Right ventricle myocardium inferior (tissue), 1 donor: Measurements from ENCODE around the gene FBXL7. TPM values are rescaled to one million over a fixed set of nuclear protein-coding genes. Genes with fewer than 3 reads are reported as not detected.
A peak's percentile ranks its signal among the peaks of the same experiment; 100 is the strongest.

ENCODE experiments used
- ATAC-seq: fragments of 200-7000 bp; cut with Tn5 transposase; one replicate; pipeline ENCODE4 v1.9.1; 2020; ENCODE audit warnings: mild to moderate bottlenecking, moderate library complexity
- DNase-seq: peaks from one replicate; pipeline ENCODE4 v3.0.0; 2021; ENCODE audit errors: missing footprints
- intact Hi-C: fragments of 100-400 bp; cut with DNase I; formaldehyde crosslinking; loops from one replicate; pipeline ENCODE4 v1.11.0; 2022
- total RNA-seq: library from RNA; stranded (reverse); fragmentation: NEBNext Ultra II Directional; extraction: Animal tissue kit (Norgen Biotek cat#: 25700); gene quantifications from one replicate; pipeline ENCODE4 v1.2.1, GENCODE V29; 2021
- donor health status: DM: no; HTN: yes; CAD: no; lungs with severe emphysema.

The FBXL7 gene
- total RNA-seq, 1 donor from 2014 or later = 17.8 TPM

GRCh38 chr5:15598294-15598902, 98.4 kb downstream of the FBXL7 start:
- ATAC-seq = no peak
- DNase-seq = no peak
- intact Hi-C loops = no loop called here

- ATAC-seq (no peak), DNase-seq (no peak)
- intact Hi-C loops = no loop called here
Observed at GRCh38 chr5:15600035-15600434, 100.1 kb downstream of the FBXL7 start.

GRCh38 chr5:15601274-15601673, 101.3 kb downstream of the FBXL7 start:
- intact Hi-C loops = no loop called here
- ATAC-seq = peak; percentile 32

GRCh38 chr5:15601853-15602252, 101.9 kb downstream of the FBXL7 start:
- no peak for DNase-seq
- ATAC-seq = no peak
- intact Hi-C loops = no loop called here

More at GRCh38 chr5:15601274-15601673, 101.3 kb downstream of the FBXL7 start:
- no peak for DNase-seq

- intact Hi-C loops = no loop called here
- no peak for DNase-seq
- no peak for ATAC-seq
Observed at GRCh38 chr5:15604986-15605385, 105.0 kb downstream of the FBXL7 start.

- ATAC-seq = no peak
- DNase-seq = no peak
- intact Hi-C loops = no loop called here
Observed at GRCh38 chr5:15606197-15606596, 106.2 kb downstream of the FBXL7 start.

- intact Hi-C loops = no loop called here
- DNase-seq = no peak
- no peak for ATAC-seq
Observed at GRCh38 chr5:15607076-15607475, 107.1 kb downstream of the FBXL7 start.

- intact Hi-C loops = no loop called here
- no peak for ATAC-seq
Observed at GRCh38 chr5:15609076-15609725, 109.2 kb downstream of the FBXL7 start.

GRCh38 chr5:15610216-15610615, 110.2 kb downstream of the FBXL7 start:
- DNase-seq (no peak), ATAC-seq (no peak)
- intact Hi-C loops = no loop called here

More at GRCh38 chr5:15609076-15609725, 109.2 kb downstream of the FBXL7 start:
- DNase-seq = no peak

- intact Hi-C loops = no loop called here
- no peak for ATAC-seq
- DNase-seq = no peak
Observed at GRCh38 chr5:15611008-15611407, 111.0 kb downstream of the FBXL7 start.

GRCh38 chr5:15612915-15613635, 113.1 kb downstream of the FBXL7 start:
- no peak for DNase-seq
- intact Hi-C loops = no loop called here
- ATAC-seq = no peak

- intact Hi-C loops = no loop called here
Observed at GRCh38 chr5:15614679-15615078, 114.7 kb downstream of the FBXL7 start.

GRCh38 chr5:15615859-15616258, 115.9 kb downstream of the FBXL7 start:
- DNase-seq = no peak
- no peak for ATAC-seq
- intact Hi-C loops = no loop called here

More at GRCh38 chr5:15614679-15615078, 114.7 kb downstream of the FBXL7 start:
- ATAC-seq = no peak
- no peak for DNase-seq

- intact Hi-C loops = no loop called here
- ATAC-seq (no peak), DNase-seq (no peak)
Observed at GRCh38 chr5:15618938-15619337, 119.0 kb downstream of the FBXL7 start.

- ATAC-seq (no peak), DNase-seq (no peak)
- intact Hi-C loops = no loop called here
Observed at GRCh38 chr5:15620501-15620900, 120.5 kb downstream of the FBXL7 start.

- intact Hi-C loops = no loop called here
- no peak for ATAC-seq
Observed at GRCh38 chr5:15621094-15621493, 121.1 kb downstream of the FBXL7 start.

GRCh38 chr5:15623794-15624193, 123.8 kb downstream of the FBXL7 start:
- intact Hi-C loops = no loop called here
- no peak for DNase-seq
- ATAC-seq = no peak

More at GRCh38 chr5:15621094-15621493, 121.1 kb downstream of the FBXL7 start:
- no peak for DNase-seq

- intact Hi-C loops = no loop called here
- DNase-seq (no peak), ATAC-seq (no peak)
Observed at GRCh38 chr5:15627109-15627508, 127.1 kb downstream of the FBXL7 start.

- ATAC-seq = no peak
- intact Hi-C loops = no loop called here
- no peak for DNase-seq
Observed at GRCh38 chr5:15627647-15628046, 127.7 kb downstream of the FBXL7 start.

- intact Hi-C loops = no loop called here
- no peak for DNase-seq
- no peak for ATAC-seq
Observed at GRCh38 chr5:15630441-15630840, 130.5 kb downstream of the FBXL7 start.
